GM12891 (cell line): ENCODE results near the gene ZNF407.

Experiments used
- POLR2A ChIP-seq: IDR thresholded peaks from 2 replicates; pipeline ENCODE4 v1.6.1; 2011; ENCODE audit warnings: low read depth, low read length, control low read depth
- POLR2AphosphoS5 ChIP-seq: IDR thresholded peaks from 2 replicates; pipeline ENCODE4 v1.6.1; 2011; ENCODE audit warnings: low read depth, low read length, control low read depth
- POU2F2 ChIP-seq: IDR thresholded peaks from 2 replicates; pipeline ENCODE4 v1.6.1; 2011; ENCODE audit warnings: low read depth, mild to moderate bottlenecking, control low read depth, low read length, moderate library complexity
- SPI1 ChIP-seq: IDR thresholded peaks from 2 replicates; pipeline ENCODE4 v1.6.1; 2011; ENCODE audit warnings: low read depth, low read length, control low read depth
- TAF1 ChIP-seq: IDR thresholded peaks from 2 replicates; pipeline ENCODE4 v1.6.1; 2011; ENCODE audit warnings: low read depth, low read length, control low read depth

DNA sequence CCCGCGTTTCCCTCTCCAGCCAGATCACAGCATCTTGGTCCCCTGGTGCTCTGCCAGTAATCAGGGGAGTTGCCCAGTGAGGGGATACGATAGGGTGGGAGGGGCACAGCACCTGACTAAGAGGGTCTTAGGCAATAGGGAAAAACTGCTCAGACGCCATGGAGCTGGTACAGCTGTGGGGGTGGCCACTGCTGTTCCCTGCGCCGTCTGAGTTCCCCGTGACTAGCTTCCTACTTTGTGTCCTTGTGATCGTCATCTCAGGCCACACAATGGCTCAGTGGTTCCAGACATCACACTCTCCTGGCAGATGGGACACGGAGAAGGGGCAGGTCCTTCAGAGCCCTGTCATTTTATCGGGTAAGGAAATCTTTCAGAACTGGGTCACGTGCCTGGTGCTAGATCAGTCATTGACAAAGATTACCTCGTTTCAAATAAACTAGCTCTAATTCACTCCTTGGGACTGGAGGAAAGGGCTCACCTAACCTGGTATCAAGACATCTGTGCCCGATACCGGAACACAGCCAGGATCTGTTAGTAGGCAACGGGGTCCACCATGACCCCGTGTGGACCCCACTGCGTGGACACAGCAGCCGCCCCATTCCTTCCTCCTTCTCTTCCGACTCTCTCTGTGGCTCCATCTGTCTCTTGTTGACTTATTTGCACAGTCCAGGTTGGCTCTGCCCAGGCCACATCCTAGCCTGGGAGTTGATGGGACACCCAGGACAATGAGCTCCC, 509.7 kb downstream of the ZNF407 start:
- TF ChIP-seq POLR2A: no peak
- TF ChIP-seq POLR2AphosphoS5: no peak
- TF ChIP-seq SPI1: no peak
- no peak for TF ChIP-seq TAF1
- no peak for TF ChIP-seq POU2F2
